Measurements from ENCODE around the gene RAI1. TPM values are rescaled to one million over a fixed set of nuclear protein-coding genes. Genes with fewer than 3 reads are reported as not detected.

Gene RAI1
- total and polyA plus RNA-seq, 2 of the 8 experiments (the other 6 are each of a cell fraction or from before 2014, with no cell fraction given) = 0.39 to 1.2 TPM

DNA sequence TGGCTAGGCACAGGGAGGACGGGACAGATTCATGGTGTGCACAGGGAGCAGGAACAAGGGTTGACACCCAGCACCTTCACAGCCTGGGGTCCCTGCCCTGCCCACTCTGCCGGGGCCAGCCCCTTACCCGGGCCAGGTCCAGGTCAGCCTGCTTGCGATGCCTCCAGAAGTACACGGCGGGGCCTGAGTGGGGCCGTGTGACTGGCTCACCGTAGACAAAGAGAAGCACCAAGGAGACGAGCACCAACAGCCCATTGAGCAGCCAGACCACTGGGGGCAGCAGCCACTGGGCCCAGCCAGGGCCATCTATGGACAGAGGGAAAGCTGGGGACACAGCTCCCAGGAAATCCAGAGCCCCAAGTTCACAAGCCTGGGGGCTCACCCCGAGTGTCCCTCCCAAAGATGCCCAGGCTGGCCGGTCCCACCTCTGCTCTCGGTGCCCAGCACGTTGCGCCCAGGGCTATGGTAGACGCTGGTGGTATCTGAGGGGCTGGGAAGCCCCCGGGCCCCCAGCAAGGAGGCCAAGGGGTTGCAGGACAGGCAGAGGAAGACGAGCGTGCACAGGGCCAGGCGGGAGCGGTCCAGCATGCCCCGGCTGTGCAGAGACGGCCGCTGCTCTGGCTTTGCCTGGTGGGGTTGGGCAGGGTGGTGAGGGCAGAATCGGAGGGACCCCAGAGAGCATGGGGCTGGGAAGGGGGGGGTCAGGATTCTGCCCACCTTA is 135.7 kb downstream of the RAI1 start:
- Histone ChIP-seq H3K79me1 (ENCODE audit: low read depth, low read length) (peaks cover 21% of the 10 kb centered on the region), H3K23ac (ENCODE audit: insufficient read length) (no peak overlapping the region), H3K36me3 (ENCODE audit: control insufficient read depth in 2 of 4, insufficient read depth in 4 of 4, low read length in 3 of 4) (peaks cover 23 to 60% (median 42%) of the 10 kb centered on the region in 4 experiments; a peak in 7 of 8 replicates), H2AK5ac (ENCODE audit: low read depth, low read length) (no peak overlapping the region), H2BK20ac (ENCODE audit: low read length) (no peak overlapping the region), H3K56ac (replicated peaks; ENCODE audit: insufficient read length, low read depth, low read length) (no peak overlapping the region), H3K4me3 (ENCODE audit: extremely low read depth in 1 of 4, insufficient read depth in 2 of 4, low read depth in 3 of 4, low read length in 4 of 4) (no peak overlapping the region), H2BK5ac (ENCODE audit: low read depth, low read length) (no peak overlapping the region), H4K20me1 (replicated peaks in 1 of 2; ENCODE audit: control insufficient read depth in 1 of 2, insufficient read depth in 2 of 2, low read length in 2 of 2) (peaks cover 29 to 44% of the 10 kb centered on the region in 2 experiments), H2BK120ac (replicated peaks; ENCODE audit: low read depth, low read length) (no peak overlapping the region), H3K23me2 (ENCODE audit: low read depth, low read length) (no peaks in the 10 kb centered on the region; the same call in 1 of the 2 replicates), H3K27me3 (replicated peaks in 1 of 4; ENCODE audit: control insufficient read depth in 3 of 4, extremely low read depth in 1 of 4, insufficient read depth in 3 of 4, low read length in 3 of 4) (no peaks in the 10 kb centered on the region), H2BK15ac (ENCODE audit: low read length) (no peak overlapping the region), H2BK12ac (ENCODE audit: low read depth, low read length) (no peak overlapping the region), H3K14ac (ENCODE audit: insufficient read length) (no peak overlapping the region), H3K27ac (ENCODE audit: low read depth, low read length) (no peak overlapping the region), H4K91ac (replicated peaks; ENCODE audit: insufficient read length, low read length) (no peak overlapping the region), H3K4me2 (ENCODE audit: insufficient read depth in 1 of 2, low read depth in 2 of 2, low read length in 2 of 2) (no peak overlapping the region), H3K4me1 (replicated peaks in 1 of 4; ENCODE audit: control insufficient read depth in 3 of 4, insufficient read depth in 4 of 4, low read length in 3 of 4) (peaks cover 0 to 15% (median 5%) of the 10 kb centered on the region in 4 experiments; a peak in 6 of 7 replicates), H2AFZ (ENCODE audit: low read length) (no peak overlapping the region), H3K79me2 (ENCODE audit: control insufficient read depth in 1 of 2, insufficient read depth in 2 of 2, low read length in 2 of 2) (peaks cover 2 to 17% of the 10 kb centered on the region in 2 experiments; a peak in 2 of 4 replicates), H3K4ac (replicated peaks; ENCODE audit: insufficient read length, low read depth, low read length) (no peak overlapping the region), H3K9ac (replicated peaks in 1 of 4; ENCODE audit: extremely low read depth in 1 of 4, low read depth in 3 of 4, low read length in 3 of 4) (no peak overlapping the region), H4K5ac (ENCODE audit: insufficient read length, low read depth, low read length) (no peak overlapping the region), H3K9me3 (ENCODE audit: insufficient read depth in 2 of 2, low read depth in 1 of 2, low read length in 1 of 2) (no peaks in the 10 kb centered on the region), H3K18ac (ENCODE audit: extremely low read depth, low read length) (no peak overlapping the region), H4K8ac (ENCODE audit: extremely low read depth, insufficient read depth, low read length) (peak overlapping the region; percentile 18; the same call in 1 of the 2 replicates)
- ChIA-PET CTCF (ENCODE audit: partially characterized antibody) (interaction anchor here (0.6 to 18.1 kb wide), 6 partner anchors 10 to 86 kb away, joined by 3 to 375 read pairs (median 4); no protein-coding TSS in a partner anchor), POLR2A (ENCODE audit: partially characterized antibody) (interaction anchor here (0.6 to 24.7 kb wide), 2 partner anchors 13 to 47 kb away, joined by 3 to 532 read pairs; partner anchors contain the start of gene SREBF1)
- 91% methylated on average over 22 of the region's 24 CpGs; no CpG with 5 or more reads in 1 of the 2 experiments for WGBS, 2 experiments (ENCODE audit: extremely low coverage in 1 of 2, insufficient coverage in 1 of 2, insufficient read length in 1 of 2, insufficient replicate concordance in 2 of 2, low coverage in 1 of 2, low lambda C conversion rate in 2 of 2, missing lambda C conversion rate in 1 of 2)
- FAIRE-seq (no peak), DNase-seq (ENCODE audit: low read depth in 1 of 2, low spot score in 2 of 2) (no peak)
- no peak for TF ChIP-seq CHD1 (IDR thresholded peaks at IDR 0.05; ENCODE audit: low read depth, low read length)
- TF ChIP-seq RAD21 (IDR thresholded peaks at IDR 0.05 in 1 of 2, conservative IDR thresholded peaks at IDR 0.05 in 1 of 2; ENCODE audit: low read depth in 2 of 2, low read length in 2 of 2) = peak in 1 of 2 experiments; percentile 24; a peak in 1 of 4 replicates
- TF ChIP-seq CTCF (IDR thresholded peaks at IDR 0.05; ENCODE audit: control extremely low read depth in 1 of 3, insufficient read depth in 1 of 3, low read depth in 1 of 3, low read length in 3 of 3) = peak in 2 of 3 experiments; percentile 12 to 19; a peak in 2 of 4 replicates

All from H1 (cell line).